LHCN-M2 (cell line): ENCODE data around the gene NXPH4. TPM values are rescaled to one million over a fixed set of nuclear protein-coding genes. Genes with fewer than 3 reads are reported as not detected.
A peak's percentile ranks its signal among the peaks of the same experiment; 100 is the strongest.

Source experiments
- DNase-seq: peaks from one replicate; pipeline ENCODE4 v3.0.0-alpha.2; 2012; ENCODE audit warnings: low read depth
- total RNA-seq: library from RNA; depleted of rRNA; stranded (reverse); fragments of >200 nt; gene quantifications from 2 replicates; pipeline ENCODE4 v1.2.3, GENCODE V29; 2014

The NXPH4 gene
- total RNA-seq, 1 experiment from 2014 or later: 1.4 TPM

DNA sequence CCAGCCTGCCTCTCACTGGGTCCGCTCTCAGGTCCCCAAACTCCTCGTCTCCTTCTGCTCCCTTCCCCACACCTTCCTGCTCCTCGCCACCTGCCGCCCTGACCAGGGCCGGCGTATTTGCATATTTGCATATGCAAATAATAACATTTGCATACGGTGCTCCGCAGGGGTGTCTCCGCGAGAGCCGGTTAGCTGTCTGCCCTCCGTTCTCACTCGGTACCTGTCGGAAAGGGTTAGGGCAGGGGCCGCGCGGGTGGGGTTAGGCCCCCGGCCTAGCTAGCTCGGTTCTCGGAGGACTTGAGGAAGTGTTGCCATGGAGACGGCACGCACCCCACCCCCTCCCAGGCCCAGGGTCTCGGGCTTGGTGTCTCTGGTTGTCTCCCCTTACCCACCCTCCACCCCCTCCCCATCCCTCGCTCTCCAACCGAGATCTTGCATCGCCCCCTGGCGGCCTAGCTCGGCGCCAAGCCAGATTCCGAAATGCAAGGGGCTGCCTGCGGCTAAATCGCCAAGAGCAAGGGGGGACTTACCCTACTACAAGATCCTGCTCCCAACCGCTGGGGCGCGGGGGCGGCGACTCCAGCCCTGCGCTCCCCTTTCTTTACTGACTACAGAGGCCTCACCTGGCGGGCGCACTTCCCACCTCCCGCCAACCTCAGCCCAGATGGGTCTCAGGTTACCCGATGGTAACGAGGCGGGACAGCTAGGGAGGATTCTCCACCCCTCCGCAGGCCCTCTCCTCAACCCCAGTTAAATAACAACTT, 26.3 kb downstream of the NXPH4 start:
- DNase-seq: no peak

- DNase-seq: no peak
These were observed 27.1 kb downstream of the NXPH4 start for GRCh38 chr12:57243521-57244311.

- DNase-seq: no peak
These were observed 27.7 kb downstream of the NXPH4 start for GRCh38 chr12:57244312-57244696.

DNA sequence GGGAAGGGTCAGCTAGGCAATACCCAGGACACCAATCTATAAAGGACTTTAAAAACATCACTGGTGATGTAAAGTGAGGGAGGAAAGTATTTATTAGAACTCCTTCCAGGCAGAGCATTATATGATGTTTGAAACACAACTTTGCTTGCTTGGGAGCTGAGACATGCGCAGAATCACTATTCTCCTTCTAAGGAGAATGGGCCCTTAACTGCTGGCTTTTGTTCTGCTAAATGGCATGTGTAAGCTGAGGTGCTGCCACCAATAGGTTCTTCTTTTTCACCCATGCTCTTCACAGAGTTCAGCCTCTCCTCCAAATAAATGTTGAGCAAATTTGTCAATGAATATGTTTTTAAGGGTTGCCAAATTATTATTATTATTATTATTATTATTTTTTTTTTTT, 30.4 kb downstream of the NXPH4 start:
- DNase-seq: no peak

DNA sequence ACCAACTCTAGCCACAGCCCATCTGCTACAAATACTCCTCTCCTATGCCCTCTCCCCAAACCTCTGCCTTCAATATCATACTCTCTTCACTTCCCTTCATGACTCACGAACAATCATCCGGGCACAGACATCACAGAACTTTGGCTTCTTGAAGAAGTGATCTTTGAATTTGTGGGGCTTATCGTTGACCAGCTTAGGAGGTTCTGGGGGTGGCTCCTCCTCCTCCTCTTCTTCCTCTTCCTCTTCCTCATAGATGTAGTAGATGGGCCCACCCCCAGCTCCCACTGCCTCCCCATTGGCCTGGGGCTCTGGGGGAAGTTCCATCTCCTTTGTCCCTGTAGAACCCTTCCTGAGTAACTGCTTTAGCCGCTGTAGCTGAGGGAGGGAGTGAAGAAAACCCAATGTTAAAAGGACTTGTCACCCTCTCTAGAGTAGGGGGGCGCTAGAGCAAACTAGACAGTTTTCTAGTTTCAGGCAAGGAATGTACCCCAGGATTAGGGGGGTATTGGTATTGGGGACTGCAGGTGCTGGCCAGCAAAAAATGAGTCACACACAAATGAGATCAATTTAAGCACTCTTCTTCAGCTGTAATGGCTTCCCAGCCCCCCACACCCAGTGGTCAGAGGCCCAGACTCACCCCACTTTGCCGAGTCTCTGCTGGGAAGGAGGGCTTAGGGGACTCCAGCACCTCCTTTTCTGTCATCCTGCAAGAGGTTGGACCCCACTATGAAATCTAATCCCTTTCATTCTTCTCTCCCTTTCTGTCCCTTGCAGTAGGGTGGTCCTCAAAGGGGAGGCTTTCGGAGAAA, 32.5 kb downstream of the NXPH4 start:
- DNase-seq: no peak

- DNase-seq: no peak
These were observed 33.9 kb downstream of the NXPH4 start for GRCh38 chr12:57250541-57250940.

DNA sequence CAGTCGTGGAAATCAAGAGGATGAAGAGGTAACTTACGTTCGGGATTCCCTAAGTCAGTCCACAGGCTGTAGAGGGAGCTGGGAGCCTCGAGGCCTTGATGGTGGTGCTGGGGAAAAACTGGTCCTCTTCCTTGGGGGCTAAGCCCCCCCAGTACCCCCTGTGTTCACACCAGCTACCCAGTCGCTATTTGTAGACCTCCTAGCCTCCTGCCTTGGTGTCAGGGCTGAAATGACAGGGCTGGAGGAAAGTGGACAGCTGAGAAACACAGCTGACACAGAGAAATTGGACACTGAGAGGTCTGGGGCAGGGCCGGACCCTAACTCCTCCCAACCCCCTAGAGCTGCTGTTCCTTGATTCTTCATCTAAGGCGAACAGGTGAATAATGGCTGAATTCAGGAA, 34.4 kb downstream of the NXPH4 start, which contains the start of gene STAC3:
Gene STAC3 (minus strand): TSS at position 232 of the 400 bp plus-strand sequence. CDS start 1,551 bp downstream, outside the sequence.
- DNase-seq: peak; percentile 79

DNA sequence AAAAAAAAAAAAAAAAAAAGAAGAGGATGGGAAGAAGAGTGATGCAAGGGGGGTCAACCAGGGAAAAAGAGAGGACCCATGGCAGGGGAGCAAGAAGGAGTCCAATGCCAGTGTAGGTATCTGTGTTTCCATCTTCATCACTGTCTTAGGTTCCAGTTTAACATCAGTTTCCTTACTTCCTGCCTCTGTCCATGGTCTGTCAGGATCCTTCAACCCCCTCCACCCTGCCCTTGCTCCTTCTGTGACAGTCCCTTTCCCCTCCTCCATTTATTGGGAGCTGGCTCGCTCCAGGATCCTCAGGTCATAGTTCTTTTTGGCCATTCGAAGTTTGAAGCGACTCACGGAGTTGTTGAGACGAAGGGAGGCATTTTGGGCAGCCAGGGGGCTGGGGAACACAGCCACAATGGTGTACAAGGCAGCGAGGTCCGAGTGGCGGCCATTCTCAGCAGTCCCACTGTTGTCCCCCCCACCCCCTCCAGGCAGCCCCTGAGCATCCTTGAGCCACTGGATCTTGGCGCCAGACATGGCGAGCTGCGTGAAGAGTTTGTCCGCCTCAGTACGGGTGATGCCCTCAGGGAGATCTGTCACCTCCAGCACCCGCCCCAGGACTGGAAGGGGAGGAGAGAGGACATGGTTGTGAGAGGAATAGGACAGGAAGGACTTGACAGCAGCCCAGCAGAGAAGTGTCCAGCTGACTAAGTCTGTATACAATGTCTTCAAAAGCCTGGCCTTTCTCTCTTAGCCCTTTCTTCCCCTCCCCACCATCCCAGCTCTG, 38.1 kb downstream of the NXPH4 start:
- no peak for DNase-seq

- no peak for DNase-seq
These were observed 39.3 kb downstream of the NXPH4 start for GRCh38 chr12:57255916-57256315.

- DNase-seq: no peak
These were observed 42.7 kb downstream of the NXPH4 start for GRCh38 chr12:57258977-57259970.

GRCh38 chr12:57260366-57260765, 43.8 kb downstream of the NXPH4 start:
- DNase-seq: no peak

DNA sequence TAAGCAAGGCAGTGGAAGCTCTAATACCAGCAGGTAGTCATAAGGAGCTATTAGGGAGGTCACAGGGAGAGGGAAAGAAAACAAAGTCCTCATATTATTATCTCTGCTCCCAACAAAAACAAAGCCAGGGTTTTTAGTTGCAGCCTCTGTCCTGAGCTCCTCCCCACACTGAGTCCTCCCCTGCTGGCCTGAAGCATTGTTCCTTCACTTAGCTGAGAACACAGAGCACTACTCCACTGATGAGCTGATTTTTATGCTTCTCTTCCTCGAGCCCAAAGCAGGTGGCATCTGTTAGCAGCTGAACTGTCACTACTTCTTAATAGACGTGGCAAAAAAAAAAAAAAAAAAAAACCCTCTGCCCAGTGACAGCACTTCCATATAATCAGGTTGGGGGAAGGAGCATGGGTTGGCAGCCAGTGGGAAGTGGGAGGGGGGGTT, 44.9 kb downstream of the NXPH4 start:
- no peak for DNase-seq

- no peak for DNase-seq
These were observed 45.7 kb downstream of the NXPH4 start for GRCh38 chr12:57262126-57262822.

DNA sequence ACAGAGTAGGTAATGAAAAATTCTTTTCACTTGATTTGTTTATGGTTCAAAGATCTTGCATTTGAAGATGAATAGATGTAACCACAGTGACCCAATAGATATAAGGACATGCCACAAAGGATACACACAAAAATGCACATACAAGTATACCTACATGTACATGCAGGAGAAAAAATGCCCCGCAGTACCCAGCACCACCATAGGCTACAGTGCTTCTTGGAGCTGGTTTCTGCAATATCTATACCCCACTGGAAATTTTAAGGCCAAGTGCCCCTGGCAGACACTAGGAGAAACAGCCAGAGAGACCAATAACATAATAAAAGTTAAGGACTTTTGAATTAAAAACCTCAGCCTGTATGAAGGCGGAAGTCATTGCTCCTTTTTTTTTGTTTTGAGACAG, 46.5 kb downstream of the NXPH4 start:
- DNase-seq: no peak

DNA sequence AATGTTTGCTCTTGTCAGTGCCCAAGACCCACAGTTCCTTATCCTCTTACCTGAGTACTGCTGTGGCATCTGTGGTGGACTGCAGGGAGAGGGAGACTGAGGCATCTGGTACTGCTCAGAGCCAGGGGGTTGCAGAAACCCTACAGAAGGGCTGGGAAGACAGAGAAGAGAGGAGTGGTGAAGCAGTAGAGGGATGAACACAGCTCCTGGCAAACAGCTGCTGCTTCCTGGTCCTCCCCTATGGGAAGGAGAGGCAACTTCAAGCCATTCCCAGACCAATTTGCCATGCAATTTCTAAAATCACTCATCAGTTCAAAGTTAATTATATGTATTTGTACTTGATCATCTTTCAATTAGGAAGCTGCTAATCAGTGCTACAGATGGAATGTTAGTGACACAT, 50.1 kb downstream of the NXPH4 start:
- no peak for DNase-seq

DNA sequence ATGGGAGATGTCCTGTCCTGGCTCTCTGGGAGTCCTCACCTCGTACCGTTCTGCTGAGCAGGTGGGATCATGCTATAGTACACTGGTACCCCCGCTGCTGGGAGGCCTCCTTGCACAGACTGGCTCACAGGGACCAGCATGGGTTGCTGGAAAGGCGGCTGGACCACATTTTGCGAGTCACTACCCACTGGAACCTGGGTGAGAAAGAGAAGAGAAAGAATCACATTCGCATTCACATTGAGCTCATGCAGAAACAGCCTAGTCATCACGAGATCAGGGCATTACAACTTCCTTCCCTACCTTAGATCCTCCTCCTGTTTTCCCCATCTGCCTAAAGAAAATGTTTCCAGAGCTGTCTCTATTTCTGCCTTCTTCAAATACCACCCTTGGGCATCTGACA, 51.7 kb downstream of the NXPH4 start:
- peak; percentile 60 for DNase-seq

DNA sequence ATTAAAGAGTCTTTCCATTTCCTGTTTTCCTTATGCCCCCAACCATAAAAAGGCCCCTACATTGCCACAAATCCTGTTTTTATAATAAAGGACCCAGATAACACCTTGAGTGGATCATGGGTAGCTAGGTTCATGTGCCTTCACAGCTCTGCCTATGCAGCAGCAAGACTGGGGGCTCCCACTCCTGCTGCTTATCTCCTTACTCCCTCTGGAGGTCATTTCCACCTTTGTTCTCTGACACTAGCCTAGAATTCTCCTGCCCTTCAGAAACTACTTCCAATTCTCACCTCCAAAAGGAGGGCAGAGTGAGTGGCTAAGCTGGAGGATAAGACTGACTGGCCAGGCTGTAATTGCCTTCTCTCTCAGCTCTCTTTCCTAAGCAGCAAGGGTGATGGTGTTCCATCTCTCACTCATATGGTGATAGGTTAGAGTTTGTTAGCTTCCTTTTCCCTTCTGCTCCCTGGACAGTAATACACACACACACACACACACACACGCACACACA, 54.4 kb downstream of the NXPH4 start:
- no peak for DNase-seq

DNA sequence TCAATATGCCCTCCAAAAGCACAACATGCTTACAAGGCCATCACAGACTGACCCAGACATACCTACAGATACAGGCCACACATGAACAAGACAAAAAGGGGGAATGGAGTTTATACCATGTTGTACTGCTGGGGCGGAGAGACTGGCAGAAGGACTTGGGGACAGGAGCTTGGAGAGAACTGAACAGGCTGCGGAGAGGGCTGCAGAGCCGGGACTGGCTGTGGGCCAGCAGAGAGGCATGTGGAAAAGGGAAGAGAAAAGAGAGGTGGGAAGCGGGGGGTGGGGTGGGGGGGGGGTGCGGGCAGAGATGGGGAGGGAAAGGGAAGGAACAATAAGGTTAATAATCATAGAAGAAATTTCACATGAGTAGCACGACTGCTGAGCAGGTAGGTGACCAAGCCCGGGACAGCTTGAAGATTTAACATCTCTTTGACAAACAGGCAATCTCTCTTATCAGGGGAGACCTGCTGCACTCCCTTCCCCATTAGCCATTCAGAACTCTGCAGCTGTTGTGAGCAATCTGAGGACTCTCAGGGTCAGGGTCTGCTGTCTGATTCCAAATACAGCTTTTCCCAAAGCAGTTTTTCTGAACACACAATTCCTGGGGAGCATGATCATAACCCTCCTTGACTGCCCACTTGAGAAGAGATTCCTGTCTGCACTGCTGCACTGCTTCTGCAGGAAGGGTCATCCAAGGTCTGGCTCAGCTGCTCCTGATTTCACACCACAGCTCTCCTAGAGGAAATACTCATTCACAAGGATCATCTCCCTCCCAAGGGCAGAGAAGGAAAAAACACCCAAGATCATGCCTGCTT, 56.0 kb downstream of the NXPH4 start:
- DNase-seq: peak; percentile 88
